AML-193 (cell line): Measurements from ENCODE around the gene CELF3.

Experiments
- DNase-seq, 2 experiments: peaks; one replicate each; lab custom pipeline; 2025; lab: John Stamatoyannopoulos, UW

The CELF3 gene

GRCh38 chr1:151720974-151721787, 4.6 kb upstream of the CELF3 start, which contains the start of gene RIIAD1:
Gene RIIAD1 (plus strand): TSS chr1:151721522. CDS start chr1:151721537, 15 bp downstream.
- no peak for DNase-seq

DNA sequence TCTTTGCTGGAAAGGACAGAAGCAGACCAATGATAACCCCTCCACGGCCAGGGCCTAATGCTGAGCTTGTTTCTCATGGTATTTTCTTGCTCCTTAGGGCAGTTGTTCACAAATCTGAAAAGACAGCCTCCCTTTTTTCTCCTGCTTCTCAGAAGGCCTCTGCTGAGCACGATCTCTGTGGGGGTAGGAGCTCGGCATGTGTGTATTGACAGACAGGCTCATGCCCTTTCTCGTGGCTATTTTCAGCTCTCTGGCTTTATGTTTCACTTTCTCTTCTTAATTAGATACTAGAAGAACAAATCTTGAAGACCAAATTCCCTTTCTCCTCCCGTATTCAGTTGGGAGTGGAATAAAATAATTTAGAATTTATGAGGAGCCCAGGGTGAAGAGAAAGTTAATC, 4.0 kb upstream of the CELF3 start:
- DNase-seq, result no peak

- DNase-seq, result no peak
Measured at GRCh38 chr1:151720125-151720524, 3.5 kb upstream of the CELF3 start.

GRCh38 chr1:151718666-151719065, 2.1 kb upstream of the CELF3 start:
- DNase-seq, result no peak

DNA sequence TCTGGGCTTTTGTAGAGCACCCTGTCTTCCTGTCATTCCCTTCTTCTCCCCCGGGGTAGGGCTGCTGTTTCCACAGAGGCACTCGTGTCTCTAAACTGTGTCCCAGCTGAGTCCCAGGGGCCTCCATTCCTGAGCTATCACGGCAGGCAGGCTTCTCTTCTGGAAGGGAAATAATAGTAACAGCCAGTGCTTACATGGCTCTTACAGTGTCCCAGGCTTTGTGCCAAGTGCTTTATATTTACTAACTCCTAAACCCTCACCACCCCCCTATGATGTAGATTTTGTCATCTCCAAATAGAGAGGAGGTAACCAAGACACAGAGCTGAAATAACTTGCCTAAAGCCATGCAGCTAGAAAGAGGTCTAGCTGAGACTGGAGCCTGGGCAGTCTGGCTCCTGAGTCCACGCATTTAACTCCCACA, 1.4 kb upstream of the CELF3 start:
- no peak for DNase-seq

- DNase-seq, result no peak
Measured at GRCh38 chr1:151716405-151716762, 219 bp downstream of the CELF3 start.

DNA sequence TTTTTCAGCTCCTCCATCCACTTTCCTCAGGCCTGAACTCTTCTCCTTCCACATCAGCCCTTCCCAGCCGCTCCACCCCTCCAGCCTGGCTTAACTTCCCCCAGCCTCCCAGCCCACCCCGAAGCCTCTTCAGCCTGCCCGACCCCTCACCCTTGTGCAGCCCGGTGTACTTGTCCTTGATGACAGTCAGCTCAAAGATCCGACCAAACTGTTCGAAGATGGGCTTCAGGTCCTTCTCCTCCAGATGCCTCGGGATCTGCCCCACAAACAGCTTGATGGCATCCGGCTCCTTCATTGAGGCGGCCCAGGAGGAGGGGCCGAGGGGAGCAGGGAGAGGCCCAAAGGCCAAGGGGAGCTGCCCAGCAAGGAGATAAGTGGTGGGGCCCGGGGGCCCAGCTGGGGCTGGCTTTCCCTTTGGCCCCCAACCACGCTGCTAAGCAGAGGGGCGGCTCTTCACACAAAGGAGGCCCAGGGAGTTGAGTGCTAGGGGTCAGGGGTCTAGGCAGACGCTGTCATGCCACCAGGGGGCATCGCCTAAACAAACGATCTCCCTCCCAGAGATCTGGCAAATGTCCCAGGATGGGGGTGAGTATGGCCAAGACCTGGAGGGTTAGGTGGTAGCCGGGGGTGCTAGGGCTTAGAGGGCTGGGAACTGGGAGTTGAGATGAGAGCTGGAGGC, 738 bp downstream of the CELF3 start:
- DNase-seq, result no peak

DNA sequence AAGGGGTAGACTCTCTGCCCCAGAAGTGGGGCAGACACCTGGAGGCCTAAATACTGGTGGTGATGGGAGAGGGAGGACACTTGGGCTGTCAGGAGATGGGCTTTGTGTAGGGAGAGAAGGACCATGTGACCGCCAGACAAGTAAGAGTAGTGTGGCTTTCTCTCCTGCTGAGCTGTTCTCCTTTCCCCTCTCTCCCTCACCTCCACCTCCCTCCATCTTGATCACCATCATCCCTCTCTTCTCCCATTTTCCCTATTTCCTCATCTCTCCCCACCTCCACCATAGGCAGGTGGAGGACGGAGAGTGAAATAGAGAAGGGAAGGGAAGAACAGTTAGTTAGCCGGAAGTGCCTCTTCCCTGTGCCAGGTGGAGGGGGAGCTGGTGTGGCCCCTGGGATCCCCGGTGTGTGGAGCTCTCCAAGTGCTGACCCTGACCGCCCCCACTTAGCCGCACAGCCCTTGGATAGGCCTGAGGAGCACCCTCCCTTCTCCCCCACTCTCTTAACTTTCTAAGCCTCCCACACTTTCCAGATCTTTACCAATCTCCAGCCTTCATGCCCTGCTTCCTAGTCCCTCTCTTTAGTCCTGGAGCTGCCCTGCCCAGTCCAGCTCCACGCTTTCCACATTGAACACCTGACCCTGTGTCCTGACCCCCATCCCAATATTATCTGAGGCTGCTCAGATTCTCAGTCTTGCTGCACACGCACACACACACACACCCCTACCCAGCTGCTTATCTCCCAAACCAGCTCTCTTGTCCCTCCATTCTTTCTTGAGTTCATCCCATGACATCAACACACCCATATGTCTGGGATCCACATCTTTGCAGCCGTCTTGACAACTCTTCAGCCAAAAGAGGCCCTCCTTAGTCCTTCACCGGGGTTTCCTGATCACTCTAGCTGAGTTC, 1.5 kb downstream of the CELF3 start:
- no peak for DNase-seq

DNA sequence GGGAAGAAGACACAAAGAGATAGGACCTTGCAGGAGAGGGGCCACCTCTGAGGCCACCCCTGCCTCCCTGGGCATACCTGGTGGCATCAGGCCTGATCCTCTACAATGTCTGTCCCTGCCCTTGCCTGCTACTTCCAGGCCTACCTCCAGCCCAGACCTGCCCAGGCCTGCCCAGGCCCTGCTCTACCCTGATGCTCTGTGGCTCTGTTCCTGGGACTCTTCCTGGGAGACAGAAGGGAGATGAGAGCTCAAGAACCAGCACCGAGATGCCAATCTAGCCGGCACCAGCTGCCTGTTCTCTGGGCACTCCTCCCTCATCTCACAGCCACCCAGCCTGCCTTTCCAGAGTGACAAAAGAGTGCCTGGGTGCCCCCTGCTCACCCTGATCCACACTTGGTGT, 2.7 kb downstream of the CELF3 start:
- DNase-seq, result no peak

DNA sequence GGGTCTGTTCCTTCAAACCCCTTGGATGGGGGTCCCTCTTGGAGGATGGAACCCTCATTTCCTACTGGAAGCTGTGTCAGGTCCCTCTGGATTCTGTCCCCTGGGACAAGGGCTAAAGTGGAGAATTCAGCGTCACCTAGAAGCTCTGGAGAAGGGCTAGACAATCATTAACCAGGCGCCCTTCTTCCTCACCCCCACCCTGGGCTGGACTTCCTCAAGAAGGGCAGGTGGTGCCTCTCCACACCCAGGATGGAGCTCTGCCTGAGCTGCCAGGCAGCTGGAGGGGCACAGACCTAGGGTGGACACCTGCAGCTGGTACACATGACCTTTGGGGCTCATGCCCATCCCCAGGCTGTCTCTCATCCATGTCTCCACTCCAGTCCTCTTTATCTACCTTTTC, 3.6 kb downstream of the CELF3 start:
- DNase-seq, result no peak

- DNase-seq, result no peak
Measured at GRCh38 chr1:151711951-151712350, 4.7 kb downstream of the CELF3 start.

- DNase-seq, result no peak
Measured at GRCh38 chr1:151711044-151711800, 5.4 kb downstream of the CELF3 start.

DNA sequence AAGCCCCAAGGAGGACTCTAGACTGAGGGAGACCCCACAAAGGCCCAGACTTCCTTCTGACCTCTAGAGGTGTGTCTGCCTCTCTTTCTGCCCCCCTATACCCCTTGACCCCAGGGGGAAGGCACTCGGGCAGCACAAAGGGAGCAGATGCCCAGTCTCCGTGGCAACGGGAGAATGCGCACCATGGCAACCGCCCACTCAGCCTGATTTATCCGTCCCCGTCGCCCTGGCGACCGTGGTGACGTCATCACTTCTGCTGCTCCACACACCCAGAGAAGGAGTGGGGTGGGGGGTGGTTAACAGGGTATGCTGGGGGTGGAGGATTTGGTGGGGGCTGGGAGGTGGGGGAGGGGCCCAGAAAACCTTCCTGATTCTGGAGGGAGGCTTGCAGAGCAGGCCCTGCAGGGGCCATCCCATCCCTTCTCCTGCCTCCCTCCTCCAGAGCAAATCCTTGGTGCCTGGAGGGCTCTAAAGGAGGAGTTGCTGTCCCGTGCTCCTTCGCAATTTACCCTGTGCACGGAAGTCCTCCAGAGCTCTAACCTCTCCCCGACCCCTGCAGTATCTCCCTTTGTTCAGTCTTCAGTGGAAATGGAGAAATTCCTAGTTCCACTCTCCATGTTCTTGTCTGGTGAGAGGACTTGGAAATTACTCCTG, 6.3 kb downstream of the CELF3 start:
- no peak for DNase-seq

GRCh38 chr1:151708891-151709290, 7.7 kb downstream of the CELF3 start:
- DNase-seq, result no peak

DNA sequence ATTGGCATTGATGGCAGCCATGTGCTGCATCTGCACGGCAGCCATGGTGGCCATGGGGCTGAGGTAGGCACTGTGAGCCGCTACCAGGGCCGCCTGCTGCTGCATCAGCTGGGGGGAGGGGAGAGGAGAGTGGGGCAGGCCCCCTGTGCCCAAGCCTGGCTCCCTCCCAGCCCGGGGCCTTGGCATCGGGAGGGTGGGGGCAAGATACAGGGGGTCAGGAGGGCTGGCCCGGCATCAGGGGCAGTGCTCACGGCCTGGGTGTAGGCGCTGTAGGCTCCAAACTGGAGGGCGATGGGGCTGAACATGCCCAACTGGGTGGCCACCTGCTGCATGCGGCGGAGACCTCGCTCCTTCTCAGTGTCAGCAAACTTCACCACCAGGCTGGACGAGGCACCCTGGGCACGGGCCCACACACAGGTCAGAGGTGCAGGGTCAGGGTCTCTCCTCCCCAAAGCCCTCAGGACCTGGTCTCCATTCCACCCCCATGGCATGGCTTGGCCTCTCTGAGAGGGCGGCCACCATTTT, 9.0 kb downstream of the CELF3 start:
- no peak for DNase-seq

- no peak for DNase-seq
Measured at GRCh38 chr1:151706464-151707415, 9.9 kb downstream of the CELF3 start.

GRCh38 chr1:151705753-151706463, 10.7 kb downstream of the CELF3 start:
- DNase-seq, result no peak

DNA sequence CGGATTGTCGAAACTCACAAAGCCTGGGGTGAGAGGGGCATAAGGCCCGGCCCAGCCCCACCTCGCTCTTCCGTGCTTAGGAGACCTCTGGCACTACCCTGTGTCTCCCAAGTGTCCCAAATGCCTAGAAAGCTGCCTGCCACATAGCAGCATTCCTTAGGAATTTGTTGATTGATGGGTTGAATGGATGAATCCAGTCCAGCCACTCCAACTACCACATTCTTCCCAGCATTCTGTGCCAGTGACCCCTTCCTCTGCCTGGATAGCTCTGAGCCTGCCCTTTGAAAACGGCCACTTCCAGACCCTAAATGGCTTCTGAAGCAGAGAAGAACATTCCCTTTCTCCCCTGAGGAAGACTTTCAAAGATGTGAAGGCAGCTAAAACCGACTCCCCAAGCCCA, 11.5 kb downstream of the CELF3 start:
- DNase-seq, result no peak

DNA sequence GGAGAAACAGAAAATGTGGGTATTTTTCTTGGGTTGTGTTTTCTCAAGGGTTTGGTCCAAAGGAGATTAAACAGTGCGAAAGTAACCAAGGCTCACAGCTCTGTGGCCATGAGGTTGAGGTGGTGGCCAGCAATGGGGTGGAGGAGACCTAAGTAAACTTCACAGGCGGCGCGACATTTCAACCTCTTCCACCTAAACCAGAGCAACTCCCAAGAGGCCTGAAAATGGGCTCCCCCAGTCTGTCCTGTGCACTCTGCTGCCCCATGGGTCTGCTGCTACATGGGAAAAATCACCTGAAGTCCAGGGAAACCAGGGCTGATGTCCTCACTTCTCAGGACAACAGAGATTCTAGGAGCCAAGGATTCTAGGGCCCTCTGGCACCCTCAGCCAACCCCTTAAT, 12.4 kb downstream of the CELF3 start:
- DNase-seq, result no peak
